GM13976 (cell line): ENCODE measurements around the gene RSAD1.
A peak's percentile ranks its signal among the peaks of the same experiment; 100 is the strongest.

Experiments
- DNase-seq: peaks from one replicate; pipeline ENCODE4 v3.0.0; 2012; ENCODE audit warnings: low spot score
- CTCF ChIP-seq: IDR thresholded peaks from 2 replicates; pipeline ENCODE4 v1.5.1; 2012; ENCODE audit warnings: borderline replicate concordance, mild to moderate bottlenecking; ENCODE audit not compliant: insufficient read depth; ENCODE audit errors: extremely low read depth, missing control alignments, control extremely low read depth
- in situ Hi-C: fragments of 300-500 bp; cut with MboI; formaldehyde crosslinking; loops from one replicate; pipeline ENCODE4 v1.12.0; 2022; ENCODE audit warnings: low sequenced_read_pairs, mixed read lengths, inconsistent platforms; ENCODE audit not compliant: unreplicated experiment

The RSAD1 gene

DNA sequence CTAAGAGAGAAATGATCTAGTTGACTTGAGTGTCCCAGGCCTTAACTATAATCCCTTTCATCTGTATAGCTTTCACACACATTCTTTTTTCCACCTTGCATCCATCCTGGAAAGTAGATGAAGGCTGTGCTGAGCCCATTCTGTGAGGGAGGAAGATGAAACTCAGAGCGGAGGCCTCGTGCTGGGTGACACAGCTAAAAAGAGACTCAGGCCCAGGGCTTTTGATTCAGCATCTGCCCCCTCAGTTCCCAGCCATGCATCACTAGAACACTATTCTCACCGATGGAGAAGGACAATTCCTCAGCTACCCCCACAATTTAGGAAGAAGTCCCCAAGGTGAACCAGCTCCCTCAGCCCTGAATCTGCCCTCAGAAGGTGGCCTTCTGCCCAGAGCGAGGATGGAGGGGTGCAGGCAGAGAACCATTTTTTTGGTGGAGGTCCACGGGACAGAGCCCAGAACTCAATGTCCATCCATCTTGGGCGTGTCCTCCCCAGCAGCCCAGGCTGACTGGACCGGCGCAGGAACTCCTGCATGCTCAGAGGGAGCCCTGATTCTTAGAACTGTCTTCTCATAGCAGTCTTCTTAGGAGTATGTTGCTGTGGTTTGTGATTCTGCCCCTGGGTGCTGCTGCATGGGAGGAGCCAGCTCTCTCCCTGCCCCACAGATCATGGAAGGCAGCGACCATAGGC, 23.8 kb downstream of the RSAD1 start:
- in situ Hi-C loops: no loop called here
- no peak for TF ChIP-seq CTCF

GRCh38 chr17:50505591-50506130, 27.0 kb downstream of the RSAD1 start:
- in situ Hi-C loops: no loop called here
- no peak for DNase-seq
- no peak for TF ChIP-seq CTCF

More for the DNA sequence above, 23.8 kb downstream of the RSAD1 start:
- no peak for DNase-seq

- no peak for TF ChIP-seq CTCF
- in situ Hi-C loops: no loop called here
Observed at GRCh38 chr17:50506298-50506697, 27.6 kb downstream of the RSAD1 start.

DNA sequence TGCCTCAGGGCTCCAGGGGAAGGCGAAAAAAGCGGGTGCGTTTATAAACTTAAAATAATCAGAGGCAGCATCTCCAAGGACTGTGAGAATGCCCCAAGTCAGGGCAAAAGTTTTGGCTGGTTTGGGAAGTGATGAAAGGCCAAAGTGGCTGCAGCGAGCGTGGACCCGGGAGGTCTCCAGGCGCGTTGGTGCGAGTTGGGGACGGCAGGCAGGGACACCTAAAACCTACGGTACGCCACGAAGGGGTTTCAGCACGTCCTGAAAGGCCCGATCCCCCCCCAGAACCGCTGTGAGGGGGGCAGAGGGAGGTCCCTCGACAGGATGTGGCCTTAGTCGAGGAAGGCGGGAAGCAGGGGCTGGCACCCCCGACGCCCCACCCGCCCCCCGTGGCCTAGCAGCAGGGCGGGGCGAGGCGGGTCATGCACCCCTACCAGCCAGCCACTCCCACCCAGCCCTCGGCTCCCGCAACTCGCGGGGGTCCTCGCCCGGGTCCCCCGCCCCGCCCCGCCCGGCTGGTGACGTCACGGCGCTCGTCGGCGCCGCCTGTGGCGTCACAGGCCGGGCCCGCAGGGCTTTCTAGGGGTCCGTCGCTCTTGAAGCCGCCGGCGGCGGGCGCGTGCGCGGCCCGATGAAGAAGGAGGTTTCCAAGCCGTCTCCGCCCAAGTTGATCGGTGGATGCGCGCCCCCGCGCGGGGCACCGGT, 29.4 kb downstream of the RSAD1 start, which contains the start of gene MYCBPAP:
Gene MYCBPAP, plus strand, starts transcription at position 569 of the 702 bp plus-strand sequence. CDS start 236 bp downstream, outside the sequence.
- in situ Hi-C loops: no loop called here
- peak; percentile 28 for TF ChIP-seq CTCF
- peak; percentile 93 for DNase-seq

More at GRCh38 chr17:50506298-50506697, 27.6 kb downstream of the RSAD1 start:
- no peak for DNase-seq

GRCh38 chr17:50508573-50509460, 30.2 kb downstream of the RSAD1 start:
- no peak for DNase-seq
- in situ Hi-C loops: no loop called here
- no peak for TF ChIP-seq CTCF

DNA sequence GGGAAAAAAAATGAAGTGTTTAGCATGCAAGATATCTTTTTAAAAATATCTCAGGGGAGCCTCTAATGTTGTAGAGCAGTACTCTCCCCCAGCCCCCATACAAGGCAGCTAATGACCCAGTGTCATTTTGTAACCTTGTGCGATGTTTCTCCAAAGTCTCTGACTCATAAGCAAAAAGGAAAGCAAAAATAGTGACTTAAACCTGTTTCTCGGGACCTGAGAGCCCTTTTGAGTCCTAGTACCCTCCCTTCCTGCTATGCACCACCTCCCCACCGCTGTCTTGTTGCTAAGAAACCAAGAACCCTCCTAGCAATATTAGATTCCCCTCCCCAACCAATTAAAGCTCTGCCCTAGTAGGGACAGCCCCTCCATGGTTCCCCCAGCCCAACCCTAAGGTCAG, 32.4 kb downstream of the RSAD1 start:
- peak; percentile 89 for DNase-seq
- in situ Hi-C loops: no loop called here
- no peak for TF ChIP-seq CTCF
